Measurements from ENCODE around the gene KIF6.

DNA sequence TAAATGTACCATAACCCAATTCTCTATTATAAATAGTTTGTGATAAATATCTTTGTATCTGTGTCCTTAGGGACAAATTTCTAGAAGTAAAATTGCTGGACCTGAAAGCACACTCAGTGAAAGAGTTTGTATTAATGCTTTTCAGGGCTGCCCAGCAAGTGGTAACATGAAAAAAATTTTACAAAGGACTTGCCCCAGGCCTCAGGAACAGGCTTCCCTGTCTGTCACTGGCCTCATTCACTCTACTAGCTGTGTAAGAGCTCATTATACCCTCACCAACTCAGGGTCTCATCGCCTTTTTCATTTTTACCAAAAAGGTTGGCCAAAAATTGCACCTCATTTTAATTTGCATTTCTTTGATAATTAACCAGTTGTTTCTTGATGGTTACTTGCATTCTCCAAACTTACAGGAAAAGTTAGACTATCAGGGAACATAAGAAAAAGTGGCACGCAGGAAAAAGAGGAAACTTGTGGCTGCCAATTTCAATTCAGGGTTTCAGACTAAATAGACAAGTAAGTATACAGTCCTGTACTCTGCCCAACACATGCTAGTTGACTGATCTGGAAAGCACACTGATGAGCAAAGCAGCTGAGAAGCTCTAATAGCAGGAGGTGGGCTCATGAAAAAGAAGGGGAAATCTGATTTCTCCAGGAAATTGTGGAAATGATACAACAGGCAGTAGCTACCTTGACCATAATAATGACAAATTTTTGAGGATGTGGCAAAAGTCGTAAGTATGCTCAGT is 161.5 kb downstream of the KIF6 start:
- TF ChIP-seq CBX2 (IDR thresholded peaks at IDR 0.05; ENCODE audit: borderline replicate concordance, low read depth) = no peak
- no peak for TF ChIP-seq CTCF (IDR thresholded peaks at IDR 0.05)
- no peak for TF ChIP-seq CEBPB (IDR thresholded peaks at IDR 0.05)
- no peak for TF ChIP-seq HOXA7 (CRISPR knock-in tag; IDR thresholded peaks at IDR 0.05)
- TF ChIP-seq RAD21 (conservative IDR thresholded peaks at IDR 0.05 in 1 of 2, IDR thresholded peaks at IDR 0.05 in 1 of 2) = no peak
- no peak for TF ChIP-seq USF2 (IDR thresholded peaks at IDR 0.05)
- no peak for TF ChIP-seq CHD2 (IDR thresholded peaks at IDR 0.05; ENCODE audit: low read length, partially characterized antibody)
- TF ChIP-seq SMC3 (IDR thresholded peaks at IDR 0.05) = no peak
- no peak for TF ChIP-seq CHD4 (IDR thresholded peaks at IDR 0.05; ENCODE audit: borderline replicate concordance)
- TF ChIP-seq POLR2A (IDR thresholded peaks at IDR 0.05; ENCODE audit: low read length) = no peak
- TF ChIP-seq MYC (IDR thresholded peaks at IDR 0.05; ENCODE audit: borderline replicate concordance, low read length) = no peak

Data from A549 (cell line).